Hematopoietic multipotent progenitor cell treated with erythropoietin and hydrocortisone succinate and interleukin-3 and kit ligand, for 8 days (in vitro differentiated cells): ENCODE data around the gene GSTP1.

ENCODE experiments used
- DNase-seq: peaks from one replicate; pipeline ENCODE4 v3.0.0-alpha.2; 2015

GSTP1 gene

GRCh38 chr11:67632175-67632981 is 48.8 kb downstream of the GSTP1 start:
- DNase-seq, result peak; percentile 75

GRCh38 chr11:67632982-67633755 is 49.6 kb downstream of the GSTP1 start:
- DNase-seq, result no peak

GRCh38 chr11:67633758-67634365 is 50.2 kb downstream of the GSTP1 start:
- no peak for DNase-seq

DNA sequence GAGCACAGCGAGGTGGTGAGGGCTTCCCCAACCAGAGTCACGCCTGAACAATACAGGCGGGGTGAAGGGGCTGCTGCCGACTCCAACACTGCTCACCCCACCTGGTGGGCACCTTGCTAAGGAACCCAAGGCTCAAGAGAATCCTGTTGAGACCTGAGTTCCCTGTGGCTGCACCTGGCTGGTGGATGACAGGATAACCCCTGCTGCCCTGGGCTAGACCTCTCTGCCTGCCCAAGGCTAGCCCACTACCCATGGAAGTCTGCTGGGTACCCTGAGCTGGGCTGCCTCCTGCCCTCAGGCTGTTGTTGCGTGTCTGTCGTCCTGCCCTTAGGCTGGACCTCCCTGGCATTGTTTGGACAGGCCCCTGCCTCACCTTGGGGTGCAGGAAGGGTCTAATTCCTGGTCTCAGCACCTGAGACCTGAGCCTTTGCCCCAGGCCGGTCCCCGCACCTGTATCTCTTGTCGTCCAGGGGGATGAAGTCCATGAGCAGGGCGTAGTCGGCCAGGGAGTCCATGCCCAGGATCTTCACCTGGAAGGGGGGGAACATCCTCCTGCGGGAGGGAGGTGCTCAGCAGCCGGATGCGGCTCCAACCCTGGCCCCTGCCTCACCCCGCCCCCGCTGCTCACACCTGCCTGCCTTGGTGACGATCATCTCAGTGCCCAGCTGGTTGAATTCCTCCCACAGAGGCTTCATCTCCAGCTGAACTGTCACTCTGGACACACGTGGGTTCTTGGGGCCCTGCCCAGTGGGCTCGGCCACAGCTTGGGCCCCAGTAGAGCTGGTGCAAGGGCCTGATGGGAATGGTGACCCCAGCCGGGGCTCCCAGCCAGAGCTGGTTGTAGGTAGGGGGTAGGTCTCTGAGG is 51.0 kb downstream of the GSTP1 start:
- no peak for DNase-seq

GRCh38 chr11:67635231-67635521 is 51.6 kb downstream of the GSTP1 start:
- no peak for DNase-seq
